ENCODE measurements around the gene TBXAS1. TPM values are rescaled to one million over a fixed set of nuclear protein-coding genes. Genes with fewer than 3 reads are reported as not detected.

TBXAS1 gene
- total RNA-seq, 2 donors from 2014 or later, result 19.6 to 20.9 TPM

DNA sequence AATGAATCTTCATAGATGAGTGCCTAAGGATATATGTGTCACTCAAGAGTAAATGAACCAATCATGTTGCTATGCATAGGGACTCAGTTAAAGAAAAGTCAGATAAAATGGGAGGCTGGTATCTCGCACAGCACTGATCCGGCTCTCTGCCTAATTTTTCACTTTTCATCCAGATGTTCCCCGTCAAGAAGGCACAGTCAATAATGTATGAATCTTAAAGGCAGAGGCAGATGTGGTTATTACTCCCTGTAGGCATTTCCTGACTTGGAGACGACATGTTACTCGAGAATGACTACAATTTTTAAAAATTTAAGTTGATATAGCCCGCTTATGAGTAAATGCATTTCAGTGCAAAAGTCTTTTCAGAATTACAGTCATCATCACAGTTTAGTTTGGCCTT lies 113.6 kb downstream of the TBXAS1 start:
- no peak for ATAC-seq
- no peaks in the 10 kb centered on the region for H3K9me3 ChIP-seq (ENCODE audit: control insufficient read depth, low read length, poor library complexity, severe bottlenecking)
- DNase-seq, result no peak
- peaks cover 7% of the 10 kb centered on the region for H3K27me3 Mint-ChIP-seq
- H3K27ac Mint-ChIP-seq, result no peak overlapping the region
- H3K4me3 Mint-ChIP-seq, result no peak overlapping the region
- H3K36me3 Mint-ChIP-seq (ENCODE audit: low read depth), result peaks cover 11% of the 10 kb centered on the region
- H3K4me1 Mint-ChIP-seq, result no peaks in the 10 kb centered on the region

DNA sequence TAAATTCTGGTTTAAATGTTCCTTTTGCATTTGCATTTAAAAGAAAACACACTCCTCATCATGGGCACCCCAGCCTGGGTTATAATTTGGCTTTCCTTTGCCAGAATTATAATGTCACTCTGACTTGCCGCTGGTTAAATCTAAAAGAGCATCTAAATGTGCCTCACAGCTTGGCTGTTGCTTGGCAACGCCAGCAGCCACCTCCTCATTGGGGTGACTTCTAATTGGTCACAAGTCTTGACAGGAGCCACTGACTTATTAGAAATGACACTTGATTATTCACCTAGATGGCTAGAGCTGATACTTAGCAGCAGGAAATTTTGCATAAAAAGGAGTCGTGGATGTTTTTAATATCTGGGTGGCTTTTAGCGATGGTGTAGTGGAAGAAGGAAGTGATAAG lies 114.3 kb downstream of the TBXAS1 start:
- H3K27me3 Mint-ChIP-seq, result peaks cover 7% of the 10 kb centered on the region
- no peak overlapping the region for H3K4me3 Mint-ChIP-seq
- no peak overlapping the region for H3K27ac Mint-ChIP-seq
- H3K36me3 Mint-ChIP-seq (ENCODE audit: low read depth), result peaks cover 10% of the 10 kb centered on the region
- H3K9me3 ChIP-seq (ENCODE audit: control insufficient read depth, low read length, poor library complexity, severe bottlenecking), result no peaks in the 10 kb centered on the region
- DNase-seq (no peak), ATAC-seq (no peak)
- no peaks in the 10 kb centered on the region for H3K4me1 Mint-ChIP-seq

DNA sequence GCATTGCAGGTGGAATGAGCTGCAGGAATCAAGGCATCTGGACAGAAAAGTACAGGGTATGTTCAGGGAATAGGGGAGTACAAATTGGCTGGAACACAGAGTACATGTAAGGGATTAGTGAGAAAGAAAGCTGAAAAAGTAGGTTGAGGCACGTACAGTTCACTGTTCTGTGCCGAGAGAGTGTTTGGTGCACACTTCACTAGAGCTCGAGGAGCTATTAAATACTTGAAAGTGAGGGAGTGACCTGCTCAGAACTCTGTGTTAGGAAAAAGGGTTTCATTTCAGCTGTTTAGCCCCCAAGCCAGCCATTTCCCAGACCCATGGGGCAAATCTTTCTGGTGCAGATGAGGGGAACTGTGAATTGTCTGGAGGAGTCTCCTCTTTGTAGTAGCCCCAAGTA lies 115.2 kb downstream of the TBXAS1 start:
- DNase-seq (no peak), ATAC-seq (no peak)
- Mint-ChIP-seq H3K4me1 (no peaks in the 10 kb centered on the region), H3K4me3 (no peak overlapping the region), H3K36me3 (ENCODE audit: low read depth) (peaks cover 7% of the 10 kb centered on the region), H3K27me3 (peaks cover 6% of the 10 kb centered on the region), H3K27ac (no peak overlapping the region)
- H3K9me3 ChIP-seq (ENCODE audit: control insufficient read depth, low read length, poor library complexity, severe bottlenecking), result no peaks in the 10 kb centered on the region

DNA sequence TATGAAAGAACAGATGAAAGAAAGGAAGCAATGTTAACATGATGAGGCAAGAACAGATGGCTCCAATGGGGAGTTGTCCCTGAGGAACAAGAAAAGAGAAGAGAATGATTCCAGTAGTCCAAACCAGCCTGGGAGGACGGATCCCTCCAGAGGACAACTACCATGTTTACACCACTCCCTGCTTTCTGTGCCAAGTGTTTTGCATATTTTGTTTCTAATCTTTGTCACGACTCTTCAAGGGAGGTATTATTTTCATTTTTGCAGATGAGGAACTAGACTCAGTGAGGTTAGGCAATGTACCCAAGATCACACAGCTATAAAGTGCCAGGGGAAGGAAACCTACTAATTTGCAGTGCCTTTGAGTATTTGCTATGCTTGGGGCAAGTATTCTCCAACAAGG lies 117.5 kb downstream of the TBXAS1 start:
- ATAC-seq (no peak), DNase-seq (no peak)
- H3K27ac Mint-ChIP-seq, result no peak overlapping the region
- H3K4me1 Mint-ChIP-seq, result no peaks in the 10 kb centered on the region
- H3K36me3 Mint-ChIP-seq (ENCODE audit: low read depth), result peaks cover 5% of the 10 kb centered on the region
- H3K27me3 Mint-ChIP-seq, result no peaks in the 10 kb centered on the region
- no peaks in the 10 kb centered on the region for H3K9me3 ChIP-seq (ENCODE audit: control insufficient read depth, low read length, poor library complexity, severe bottlenecking)
- H3K4me3 Mint-ChIP-seq, result no peak overlapping the region

DNA sequence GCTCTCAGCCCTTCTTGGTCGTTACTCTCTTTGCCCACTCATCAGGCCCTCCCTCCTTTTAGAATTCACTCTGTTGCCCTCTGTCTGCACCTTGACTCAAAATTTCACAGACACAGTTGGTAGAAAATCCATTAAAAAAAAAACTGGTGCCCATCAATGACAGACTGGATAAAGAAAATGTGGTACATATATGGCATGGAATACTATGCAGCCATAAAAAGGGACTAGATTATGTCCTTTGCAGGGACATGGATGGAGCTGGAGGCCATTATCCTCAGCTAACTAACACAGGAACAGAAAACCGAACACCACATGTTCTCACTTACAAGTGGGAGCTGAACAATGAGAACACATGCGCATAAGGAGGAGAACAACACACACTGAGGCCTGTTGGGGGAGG lies 118.0 kb downstream of the TBXAS1 start:
- Mint-ChIP-seq H3K27me3 (no peaks in the 10 kb centered on the region), H3K4me3 (no peak overlapping the region), H3K4me1 (peaks cover 2% of the 10 kb centered on the region), H3K36me3 (ENCODE audit: low read depth) (peaks cover 5% of the 10 kb centered on the region), H3K27ac (no peak overlapping the region)
- no peak for ATAC-seq
- DNase-seq, result no peak
- no peaks in the 10 kb centered on the region for H3K9me3 ChIP-seq (ENCODE audit: control insufficient read depth, low read length, poor library complexity, severe bottlenecking)

DNA sequence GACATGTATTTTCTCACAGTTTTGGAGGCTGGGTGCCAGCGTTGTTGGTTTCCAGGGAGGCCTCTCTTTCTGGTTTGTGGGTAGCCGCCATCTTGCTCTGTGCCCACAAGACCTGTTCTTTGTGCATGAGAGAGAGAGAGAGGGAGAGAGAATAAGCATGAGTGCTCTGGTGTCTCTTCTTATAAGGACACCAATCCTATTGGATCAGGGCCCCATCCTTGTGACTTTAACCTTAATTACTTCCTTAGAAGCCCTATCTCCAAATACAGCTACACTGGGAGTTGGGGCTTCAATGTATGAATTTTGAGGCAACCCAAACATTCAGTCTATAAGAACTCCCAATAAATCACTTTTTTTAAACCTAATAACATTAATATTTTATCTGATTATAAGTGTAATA lies 119.1 kb downstream of the TBXAS1 start:
- ATAC-seq, result no peak
- no peak for DNase-seq
- H3K4me1 Mint-ChIP-seq, result peaks cover 2% of the 10 kb centered on the region
- peaks cover 5% of the 10 kb centered on the region for H3K36me3 Mint-ChIP-seq (ENCODE audit: low read depth)
- no peaks in the 10 kb centered on the region for H3K9me3 ChIP-seq (ENCODE audit: control insufficient read depth, low read length, poor library complexity, severe bottlenecking)
- no peak overlapping the region for H3K4me3 Mint-ChIP-seq
- H3K27me3 Mint-ChIP-seq, result no peaks in the 10 kb centered on the region
- H3K27ac Mint-ChIP-seq, result no peak overlapping the region

DNA sequence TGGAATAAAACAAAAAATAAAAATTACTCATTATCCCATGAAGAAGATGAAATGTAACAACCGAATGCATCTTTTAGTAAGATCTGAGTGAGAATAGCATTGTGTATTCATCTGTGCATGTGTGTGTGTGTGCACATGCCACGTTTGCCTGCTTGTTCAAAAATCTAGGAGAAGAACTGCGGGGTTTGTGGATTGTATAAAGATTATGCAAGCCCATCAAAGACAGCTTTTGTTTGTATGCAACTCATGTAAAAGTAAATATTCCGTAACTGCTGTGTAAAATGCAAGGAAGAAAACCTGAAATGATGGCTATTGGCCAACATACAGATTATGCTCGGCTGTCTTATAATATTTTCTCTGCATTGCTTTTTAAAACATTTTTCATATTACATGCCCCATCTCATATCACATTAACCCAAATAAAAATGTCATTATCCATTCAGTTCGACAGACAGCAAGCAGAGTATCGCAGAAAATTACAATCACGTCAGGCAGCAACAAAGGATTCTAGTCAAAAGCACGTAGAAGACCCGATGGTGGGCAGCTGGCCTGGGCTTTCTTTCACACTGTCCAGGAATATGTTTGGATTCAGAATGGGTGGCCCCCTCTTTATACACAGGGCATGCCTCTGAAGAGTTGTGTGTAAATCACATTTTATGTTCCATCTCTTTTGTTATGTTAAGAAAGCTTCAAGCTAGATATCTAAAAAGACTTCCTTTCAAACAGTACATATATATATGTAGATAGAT lies 119.7 kb downstream of the TBXAS1 start:
- Mint-ChIP-seq H3K27ac (no peak overlapping the region), H3K4me3 (no peak overlapping the region), H3K36me3 (ENCODE audit: low read depth) (peaks cover 5% of the 10 kb centered on the region), H3K4me1 (peaks cover 2% of the 10 kb centered on the region), H3K27me3 (no peaks in the 10 kb centered on the region)
- no peak for ATAC-seq
- H3K9me3 ChIP-seq (ENCODE audit: control insufficient read depth, low read length, poor library complexity, severe bottlenecking), result no peaks in the 10 kb centered on the region
- no peak for DNase-seq

DNA sequence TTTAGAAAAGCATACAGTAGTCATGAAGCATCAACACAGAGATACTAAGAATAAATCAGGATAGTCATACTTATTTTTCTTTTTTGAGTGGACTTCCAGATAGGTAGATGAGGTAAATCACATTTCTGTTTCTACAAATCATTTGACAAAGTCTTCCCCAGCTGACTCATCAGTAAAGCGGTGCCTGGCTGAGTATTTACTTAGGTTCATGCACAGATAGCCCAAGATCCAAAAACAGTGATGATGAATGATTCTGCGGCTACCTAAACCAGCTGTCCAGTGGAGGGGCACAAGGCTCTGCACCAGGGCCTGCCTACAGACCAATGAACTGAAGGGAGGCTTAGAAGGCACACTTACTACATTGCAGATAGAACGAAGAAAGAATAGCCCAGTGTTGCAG lies 120.6 kb downstream of the TBXAS1 start:
- H3K4me1 Mint-ChIP-seq, result peaks cover 2% of the 10 kb centered on the region
- ATAC-seq (no peak), DNase-seq (no peak)
- H3K4me3 Mint-ChIP-seq, result no peak overlapping the region
- H3K27me3 Mint-ChIP-seq, result no peaks in the 10 kb centered on the region
- peaks cover 2% of the 10 kb centered on the region for H3K36me3 Mint-ChIP-seq (ENCODE audit: low read depth)
- H3K27ac Mint-ChIP-seq, result no peak overlapping the region
- no peaks in the 10 kb centered on the region for H3K9me3 ChIP-seq (ENCODE audit: control insufficient read depth, low read length, poor library complexity, severe bottlenecking)

DNA sequence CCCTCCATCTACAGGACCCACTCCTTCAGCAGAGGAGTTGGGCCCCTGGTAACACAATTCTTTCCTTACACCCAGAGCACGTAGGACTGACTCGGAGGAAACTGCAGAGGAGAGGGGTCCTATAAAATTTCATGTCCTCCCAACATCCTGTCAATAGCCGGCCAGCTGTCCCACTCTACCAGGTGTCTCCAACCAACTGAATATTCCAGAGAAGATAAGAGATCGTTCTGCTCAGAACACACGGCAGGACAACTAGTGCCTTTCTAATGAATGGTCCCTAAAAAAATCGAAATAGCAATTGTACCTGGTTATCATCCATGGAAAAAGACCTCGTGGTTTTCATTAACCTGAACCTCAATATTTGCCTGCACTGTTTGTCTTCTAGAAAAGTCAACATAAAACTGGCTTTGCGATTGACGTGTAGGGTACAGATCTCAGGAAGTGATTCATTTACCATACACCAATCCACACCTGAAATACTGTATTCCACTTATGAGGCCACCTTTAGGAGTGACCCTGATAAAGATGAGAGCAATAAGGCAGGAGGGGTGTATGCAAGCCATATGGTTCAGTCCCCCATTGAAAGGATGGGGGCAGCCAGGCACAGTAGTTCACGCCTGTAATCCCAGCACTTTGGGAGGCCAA lies 121.9 kb downstream of the TBXAS1 start:
- DNase-seq, result no peak
- H3K9me3 ChIP-seq (ENCODE audit: control insufficient read depth, low read length, poor library complexity, severe bottlenecking), result no peaks in the 10 kb centered on the region
- no peaks in the 10 kb centered on the region for H3K27me3 Mint-ChIP-seq
- no peak overlapping the region for H3K27ac Mint-ChIP-seq
- ATAC-seq, result no peak
- peaks cover 2% of the 10 kb centered on the region for H3K4me1 Mint-ChIP-seq
- H3K36me3 Mint-ChIP-seq (ENCODE audit: low read depth), result peaks cover 2% of the 10 kb centered on the region
- H3K4me3 Mint-ChIP-seq, result no peak overlapping the region

DNA sequence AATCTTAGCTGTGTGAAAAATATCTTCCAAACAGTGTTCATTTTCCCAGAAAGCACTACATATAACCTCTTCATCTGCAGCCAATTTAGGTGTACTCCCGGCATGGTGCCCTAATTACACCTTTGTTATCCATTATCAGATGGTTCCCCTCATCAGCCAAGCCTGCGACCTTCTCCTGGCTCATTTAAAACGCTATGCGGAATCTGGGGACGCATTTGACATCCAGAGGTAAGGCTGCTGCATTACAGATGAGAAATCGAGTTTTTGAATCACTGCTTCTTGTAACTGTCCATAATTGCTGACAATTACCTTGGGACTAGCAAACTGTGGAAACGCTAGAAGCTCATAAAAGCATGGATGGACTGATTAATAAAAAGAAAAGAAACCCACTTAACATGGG lies 124.2 kb downstream of the TBXAS1 start:
- Mint-ChIP-seq H3K4me3 (no peak overlapping the region), H3K27me3 (no peaks in the 10 kb centered on the region), H3K4me1 (peaks cover 2% of the 10 kb centered on the region), H3K36me3 (ENCODE audit: low read depth) (peaks cover 5% of the 10 kb centered on the region), H3K27ac (no peak overlapping the region)
- no peak for DNase-seq
- no peak for ATAC-seq
- H3K9me3 ChIP-seq (ENCODE audit: control insufficient read depth, low read length, poor library complexity, severe bottlenecking), result no peaks in the 10 kb centered on the region

DNA sequence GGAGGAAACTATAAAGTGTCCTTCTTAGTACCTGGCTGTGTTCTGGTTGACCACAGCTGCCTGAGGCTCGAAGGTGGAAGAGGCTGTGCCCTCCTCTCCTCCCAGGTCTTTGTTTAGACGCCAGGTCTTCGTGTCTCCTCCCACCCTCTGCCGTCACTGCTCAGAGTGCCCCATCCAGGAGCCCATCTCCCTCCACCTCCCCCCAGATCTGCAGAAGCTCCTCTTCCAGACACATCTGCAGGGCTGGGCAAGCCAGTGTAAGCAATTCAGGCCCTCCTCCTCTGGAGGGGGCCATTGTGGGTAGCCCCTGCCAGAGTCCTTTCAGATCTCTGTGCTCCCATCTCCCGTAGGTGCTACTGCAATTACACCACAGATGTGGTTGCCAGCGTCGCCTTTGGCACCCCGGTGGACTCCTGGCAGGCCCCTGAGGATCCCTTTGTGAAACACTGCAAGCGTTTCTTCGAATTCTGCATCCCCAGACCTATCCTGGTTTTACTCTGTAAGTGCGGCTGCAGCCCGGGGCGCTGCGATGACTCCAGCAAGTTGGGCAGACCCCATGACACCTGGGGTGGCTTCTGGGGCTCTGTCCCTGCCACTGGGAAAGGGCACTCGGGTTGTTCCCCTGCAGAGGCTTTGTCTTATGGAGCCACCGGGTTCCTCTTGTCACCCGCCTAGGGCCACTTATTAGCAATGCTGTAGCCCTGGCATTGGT lies 126.2 kb downstream of the TBXAS1 start:
- no peak overlapping the region for H3K27ac Mint-ChIP-seq
- no peaks in the 10 kb centered on the region for H3K9me3 ChIP-seq (ENCODE audit: control insufficient read depth, low read length, poor library complexity, severe bottlenecking)

DNA sequence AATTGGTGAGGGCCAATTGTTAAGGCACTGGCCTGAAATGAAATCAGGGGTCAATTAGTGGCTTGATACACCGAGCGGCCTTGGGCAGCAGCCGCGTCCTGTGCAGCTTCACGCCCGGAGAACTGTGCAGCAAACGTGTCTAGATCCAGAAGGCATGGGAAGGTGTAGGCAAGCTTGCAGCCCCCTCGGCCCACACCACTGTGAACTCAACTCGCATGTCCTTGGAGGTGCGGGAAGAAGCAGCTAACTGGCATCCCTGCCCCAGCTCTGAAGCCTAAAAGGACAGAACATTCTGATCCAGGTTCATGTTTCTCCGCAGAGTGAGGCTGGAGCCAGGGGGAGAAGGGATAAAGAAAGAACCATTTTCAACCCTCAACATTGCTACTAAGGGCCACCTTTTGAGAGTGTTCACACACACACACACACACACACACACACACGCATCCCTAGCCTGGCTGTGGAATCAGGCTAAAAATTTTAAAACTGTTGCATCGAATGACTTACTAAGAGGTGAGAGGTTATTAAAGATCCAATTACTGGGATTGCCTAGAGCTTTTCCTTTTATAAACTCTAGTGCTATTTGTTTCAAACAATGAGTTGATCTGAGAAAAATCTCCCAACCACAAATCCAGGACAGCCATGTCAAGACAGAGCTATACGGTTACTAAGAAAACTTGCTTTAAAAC lies 129.7 kb downstream of the TBXAS1 start:
- no peak for DNase-seq
- no peaks in the 10 kb centered on the region for H3K27me3 Mint-ChIP-seq
- no peaks in the 10 kb centered on the region for H3K4me1 Mint-ChIP-seq
- H3K36me3 Mint-ChIP-seq (ENCODE audit: low read depth), result peaks cover 5% of the 10 kb centered on the region
- H3K27ac Mint-ChIP-seq, result no peak overlapping the region
- no peak for ATAC-seq
- H3K9me3 ChIP-seq (ENCODE audit: control insufficient read depth, low read length, poor library complexity, severe bottlenecking), result no peaks in the 10 kb centered on the region
- no peak overlapping the region for H3K4me3 Mint-ChIP-seq

More for the DNA sequence above, 126.2 kb downstream of the TBXAS1 start:
- Mint-ChIP-seq H3K4me3 (no peak overlapping the region), H3K4me1 (peaks cover 2% of the 10 kb centered on the region), H3K36me3 (ENCODE audit: low read depth) (peaks cover 3% of the 10 kb centered on the region), H3K27me3 (no peaks in the 10 kb centered on the region)
- DNase-seq (no peak), ATAC-seq (no peak)

DNA sequence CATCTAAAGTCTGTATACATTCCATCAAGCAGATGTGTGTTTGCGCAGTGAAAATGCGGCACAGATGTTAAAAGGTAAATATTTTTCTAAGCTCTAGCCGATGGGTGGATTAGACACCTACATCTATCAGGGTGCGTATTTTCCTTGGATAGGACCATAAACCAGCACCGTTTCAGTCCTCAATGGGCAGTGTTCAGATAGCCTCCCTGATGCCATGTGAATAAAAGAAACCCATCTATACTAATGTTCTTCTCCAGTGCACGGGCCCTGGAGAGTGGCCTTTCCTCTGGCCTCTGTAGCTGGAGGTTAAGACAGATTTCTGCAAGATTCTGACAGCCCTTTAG lies 130.2 kb downstream of the TBXAS1 start:
- Mint-ChIP-seq H3K36me3 (ENCODE audit: low read depth) (peaks cover 5% of the 10 kb centered on the region), H3K27ac (no peak overlapping the region)

More for the DNA sequence above, 130.2 kb downstream of the TBXAS1 start:
- no peak overlapping the region for H3K4me3 Mint-ChIP-seq
- DNase-seq (no peak), ATAC-seq (no peak)
- H3K4me1 Mint-ChIP-seq, result no peaks in the 10 kb centered on the region
- H3K27me3 Mint-ChIP-seq, result no peaks in the 10 kb centered on the region
- H3K9me3 ChIP-seq (ENCODE audit: control insufficient read depth, low read length, poor library complexity, severe bottlenecking), result no peaks in the 10 kb centered on the region
